Chondrocyte (in vitro differentiated cells): ENCODE data around the gene CLCN7. TPM values are rescaled to one million over a fixed set of nuclear protein-coding genes. Genes with fewer than 3 reads are reported as not detected.
A peak's percentile ranks its signal among the peaks of the same experiment; 100 is the strongest.

Experiments used
- DNase-seq: peaks from one replicate; pipeline ENCODE4 v3.0.0; 2021; ENCODE audit warnings: mixed read lengths, low spot score
- H3K27ac Mint-ChIP-seq: one replicate; pipeline ENCODE4 v1.8.0; 2021; ENCODE audit warnings: mild to moderate bottlenecking, moderate library complexity, mixed read lengths; ENCODE audit not compliant: unreplicated experiment
- H3K27me3 Mint-ChIP-seq: 2 replicates; pipeline ENCODE4 v1.8.0; 2021; ENCODE audit warnings: low read depth, mixed read lengths
- H3K36me3 Mint-ChIP-seq: 2 replicates; pipeline ENCODE4 v1.8.0; 2021; ENCODE audit warnings: low read depth, mixed read lengths
- H3K4me1 Mint-ChIP-seq: 2 replicates; pipeline ENCODE4 v1.8.0; 2021; ENCODE audit warnings: low read depth, mild to moderate bottlenecking, mixed read lengths
- H3K4me3 Mint-ChIP-seq: one replicate; pipeline ENCODE4 v1.8.0; 2021; ENCODE audit warnings: mild to moderate bottlenecking, moderate library complexity, mixed read lengths; ENCODE audit not compliant: unreplicated experiment
- H3K9me3 Mint-ChIP-seq: 2 replicates; pipeline ENCODE4 v1.8.0; 2021; ENCODE audit warnings: low read depth, mixed read lengths
- total RNA-seq: library from RNA; stranded (reverse); gene quantifications from 3 replicates; pipeline ENCODE4 v1.2.1, GENCODE V29; 2021
- TF ChIP-seq, protein P1 (sequence below): fragments of 200-600 bp; sonication (generic); IDR thresholded peaks from 2 replicates; pipeline ENCODE4 v1.5.0; 2021; ENCODE audit warnings: antibody characterized with exemption, mild to moderate bottlenecking, moderate library complexity

Gene CLCN7
- total RNA-seq, 1 donor from 2014 or later: 97.0 TPM

DNA sequence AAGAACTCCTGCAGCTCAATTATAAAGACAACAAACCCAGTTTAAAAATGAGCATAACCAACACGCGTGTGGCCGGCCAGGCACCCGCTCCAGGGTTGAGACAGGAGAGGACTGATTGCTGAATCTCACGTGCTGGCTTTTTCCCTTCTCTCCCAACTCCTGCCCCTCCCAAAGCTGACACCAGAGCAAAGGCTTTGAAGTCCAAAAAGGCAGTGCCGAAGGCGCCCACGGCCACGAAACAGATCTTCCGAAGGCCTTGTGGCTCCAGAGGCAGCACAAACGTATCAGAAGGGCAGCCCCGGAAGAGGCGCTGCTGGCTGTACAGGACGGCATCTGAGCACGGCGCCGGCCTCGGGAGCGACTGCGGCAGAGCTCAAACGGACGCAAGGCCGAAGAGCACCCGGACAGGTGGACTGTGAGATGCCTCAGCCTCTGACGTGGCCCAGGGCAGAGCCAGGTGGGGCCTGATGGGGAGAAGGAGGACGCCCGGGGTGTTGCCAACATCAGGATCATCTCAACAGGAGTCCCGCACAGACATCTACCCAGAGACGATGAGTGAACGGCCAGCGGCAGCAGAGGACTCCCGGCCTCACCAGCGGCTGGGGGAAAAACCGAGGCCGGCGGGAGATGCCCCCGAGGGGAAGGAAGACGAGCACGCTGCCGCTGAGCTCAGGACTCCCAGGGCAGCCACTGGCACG is 10.5 kb downstream of the CLCN7 start:
- TF ChIP-seq, protein P1, sequence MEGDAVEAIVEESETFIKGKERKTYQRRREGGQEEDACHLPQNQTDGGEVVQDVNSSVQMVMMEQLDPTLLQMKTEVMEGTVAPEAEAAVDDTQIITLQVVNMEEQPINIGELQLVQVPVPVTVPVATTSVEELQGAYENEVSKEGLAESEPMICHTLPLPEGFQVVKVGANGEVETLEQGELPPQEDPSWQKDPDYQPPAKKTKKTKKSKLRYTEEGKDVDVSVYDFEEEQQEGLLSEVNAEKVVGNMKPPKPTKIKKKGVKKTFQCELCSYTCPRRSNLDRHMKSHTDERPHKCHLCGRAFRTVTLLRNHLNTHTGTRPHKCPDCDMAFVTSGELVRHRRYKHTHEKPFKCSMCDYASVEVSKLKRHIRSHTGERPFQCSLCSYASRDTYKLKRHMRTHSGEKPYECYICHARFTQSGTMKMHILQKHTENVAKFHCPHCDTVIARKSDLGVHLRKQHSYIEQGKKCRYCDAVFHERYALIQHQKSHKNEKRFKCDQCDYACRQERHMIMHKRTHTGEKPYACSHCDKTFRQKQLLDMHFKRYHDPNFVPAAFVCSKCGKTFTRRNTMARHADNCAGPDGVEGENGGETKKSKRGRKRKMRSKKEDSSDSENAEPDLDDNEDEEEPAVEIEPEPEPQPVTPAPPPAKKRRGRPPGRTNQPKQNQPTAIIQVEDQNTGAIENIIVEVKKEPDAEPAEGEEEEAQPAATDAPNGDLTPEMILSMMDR: no peak
- H3K27ac Mint-ChIP-seq: no peak overlapping the region
- peaks cover 2% of the 10 kb centered on the region for H3K36me3 Mint-ChIP-seq
- H3K27me3 Mint-ChIP-seq: no peaks in the 10 kb centered on the region
- H3K9me3 Mint-ChIP-seq: no peaks in the 10 kb centered on the region
- DNase-seq: peak; percentile 78
- H3K4me1 Mint-ChIP-seq: no peaks in the 10 kb centered on the region
- no peak overlapping the region for H3K4me3 Mint-ChIP-seq

DNA sequence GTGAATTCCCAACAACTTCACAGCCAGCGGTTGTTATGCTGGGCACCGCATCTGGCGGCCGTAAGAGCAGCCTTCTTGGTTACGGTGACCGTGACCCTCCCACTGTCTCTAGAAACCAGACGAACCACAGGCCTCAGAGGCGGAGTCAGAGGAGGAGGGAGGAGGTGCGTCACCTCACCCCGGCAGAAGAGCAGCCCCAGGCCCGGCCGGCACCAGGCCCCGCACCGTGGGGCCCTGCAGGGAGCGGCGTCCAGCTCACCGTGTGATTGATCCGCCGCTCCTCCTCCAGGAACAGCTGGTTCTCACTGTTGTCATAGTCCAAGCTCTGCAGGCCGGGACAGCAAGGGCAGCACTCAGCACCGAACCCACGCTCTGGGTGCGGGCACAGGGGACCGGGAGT is 13.7 kb downstream of the CLCN7 start:
- TF ChIP-seq, protein P1: no peak
- no peak for DNase-seq
- Mint-ChIP-seq H3K27me3 (no peaks in the 10 kb centered on the region), H3K9me3 (no peaks in the 10 kb centered on the region), H3K4me1 (no peaks in the 10 kb centered on the region), H3K36me3 (peaks cover 2% of the 10 kb centered on the region), H3K4me3 (no peak overlapping the region), H3K27ac (no peak overlapping the region)

DNA sequence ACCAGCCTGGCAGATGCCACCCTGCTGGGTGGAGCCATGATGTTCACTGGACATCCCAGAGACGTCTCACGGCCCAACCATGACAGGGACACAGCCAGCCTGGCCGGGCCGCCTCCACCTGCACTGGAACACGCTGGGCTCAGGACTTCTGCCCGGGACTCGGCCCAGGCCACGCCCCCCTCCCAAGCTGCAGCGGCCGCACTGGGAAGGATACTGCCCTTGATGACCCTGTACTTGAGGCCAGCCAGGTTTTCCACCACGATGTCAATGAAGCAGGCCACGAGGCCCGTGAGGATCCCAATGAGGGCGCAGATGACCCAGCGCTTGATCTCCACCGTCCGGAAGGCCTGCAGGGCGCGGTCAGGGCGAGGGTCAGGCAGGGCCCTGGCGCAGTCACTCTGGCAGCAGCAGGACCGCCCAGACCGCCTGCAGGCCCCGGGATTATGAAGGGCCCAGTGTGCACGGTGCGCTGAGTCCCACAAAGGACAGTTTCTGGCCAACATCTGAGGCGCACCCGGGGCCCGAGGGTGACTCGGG is 14.2 kb downstream of the CLCN7 start:
- no peak overlapping the region for H3K4me3 Mint-ChIP-seq
- no peaks in the 10 kb centered on the region for H3K27me3 Mint-ChIP-seq
- TF ChIP-seq, protein P1: no peak
- no peaks in the 10 kb centered on the region for H3K9me3 Mint-ChIP-seq
- H3K4me1 Mint-ChIP-seq: no peaks in the 10 kb centered on the region
- DNase-seq: peak; percentile 81
- H3K36me3 Mint-ChIP-seq: peaks cover 2% of the 10 kb centered on the region
- H3K27ac Mint-ChIP-seq: no peak overlapping the region

DNA sequence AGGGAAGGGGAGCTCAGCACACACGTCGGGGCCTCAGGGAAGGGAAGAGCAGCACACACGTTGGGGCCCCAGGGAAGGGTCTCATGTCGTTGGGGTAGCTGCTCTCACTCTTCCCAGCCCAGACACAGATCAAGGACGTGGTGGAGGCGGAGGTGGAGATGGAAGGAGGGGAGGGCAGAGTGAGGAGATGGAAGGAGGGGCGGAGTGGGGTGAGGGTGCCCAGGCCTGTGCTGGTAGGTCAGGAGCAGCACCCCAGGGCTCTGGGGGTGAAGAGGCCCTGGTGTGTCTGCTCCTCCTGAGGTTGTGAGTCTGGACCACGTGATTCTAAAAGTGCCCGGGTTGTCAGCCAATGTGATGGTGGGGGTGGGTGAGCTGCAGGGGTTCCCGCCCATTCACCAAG is 14.9 kb downstream of the CLCN7 start:
- no peaks in the 10 kb centered on the region for H3K9me3 Mint-ChIP-seq
- DNase-seq: peak; percentile 74
- H3K36me3 Mint-ChIP-seq: peaks cover 2% of the 10 kb centered on the region
- TF ChIP-seq, protein P1: no peak
- no peak overlapping the region for H3K27ac Mint-ChIP-seq
- no peaks in the 10 kb centered on the region for H3K27me3 Mint-ChIP-seq
- H3K4me3 Mint-ChIP-seq: no peak overlapping the region
- H3K4me1 Mint-ChIP-seq: no peaks in the 10 kb centered on the region

DNA sequence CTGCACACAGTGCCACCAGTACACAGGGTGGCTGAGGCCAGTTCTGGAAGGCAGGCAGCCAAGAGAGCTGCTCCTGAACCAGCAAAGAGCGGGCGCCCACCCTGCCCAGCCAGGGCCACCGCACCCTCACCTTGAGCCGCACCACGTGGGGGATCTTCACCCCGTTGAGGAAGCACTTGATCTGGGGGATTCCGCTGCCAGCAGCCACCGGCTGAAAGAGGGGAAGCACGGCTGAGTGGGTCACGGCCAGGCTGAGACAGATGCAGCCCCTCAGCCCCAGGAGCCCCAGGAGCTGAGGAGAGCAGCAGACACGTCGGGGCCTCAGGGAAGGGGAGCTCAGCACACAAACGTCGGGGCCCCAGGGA is 15.9 kb downstream of the CLCN7 start:
- Mint-ChIP-seq H3K4me3 (no peak overlapping the region), H3K27ac (no peak overlapping the region), H3K4me1 (no peaks in the 10 kb centered on the region), H3K27me3 (no peaks in the 10 kb centered on the region), H3K36me3 (peaks cover 3% of the 10 kb centered on the region), H3K9me3 (no peaks in the 10 kb centered on the region)
- TF ChIP-seq, protein P1: no peak
- DNase-seq: peak; percentile 81
